ENCODE measurements around the gene PPM1N.

Gene PPM1N, protein sequence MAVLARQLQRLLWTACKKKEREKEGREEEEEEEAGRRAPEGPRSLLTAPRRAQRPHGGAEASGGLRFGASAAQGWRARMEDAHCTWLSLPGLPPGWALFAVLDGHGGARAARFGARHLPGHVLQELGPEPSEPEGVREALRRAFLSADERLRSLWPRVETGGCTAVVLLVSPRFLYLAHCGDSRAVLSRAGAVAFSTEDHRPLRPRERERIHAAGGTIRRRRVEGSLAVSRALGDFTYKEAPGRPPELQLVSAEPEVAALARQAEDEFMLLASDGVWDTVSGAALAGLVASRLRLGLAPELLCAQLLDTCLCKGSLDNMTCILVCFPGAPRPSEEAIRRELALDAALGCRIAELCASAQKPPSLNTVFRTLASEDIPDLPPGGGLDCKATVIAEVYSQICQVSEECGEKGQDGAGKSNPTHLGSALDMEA

GRCh38 chr19:45498411-45499195 lies at the start of gene PPM1N:
Gene PPM1N (plus strand): TSS chr19:45498443. CDS start chr19:45498473, 30 bp downstream.
- DNase-seq, result peak; percentile 51

DNA sequence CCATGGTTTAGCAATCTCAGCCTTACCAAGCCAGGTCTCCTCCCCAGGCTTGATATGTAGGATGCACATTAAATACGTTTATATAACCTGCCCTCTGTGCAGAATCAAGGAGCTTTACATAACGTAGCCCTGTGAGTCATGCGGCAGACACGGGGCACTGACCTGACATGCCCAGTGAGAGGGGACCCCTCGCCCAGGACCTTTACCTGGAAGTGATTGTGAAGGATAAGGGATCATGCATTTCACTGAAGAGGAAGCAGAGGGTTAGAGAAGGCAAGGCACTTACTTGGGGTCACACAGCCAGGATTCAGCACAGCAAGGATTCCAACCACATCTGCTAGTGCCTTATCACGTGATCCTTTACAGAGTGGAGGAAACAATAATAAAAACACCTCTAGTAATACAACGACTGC lies 49.4 kb upstream of the PPM1N start:
- no peak for DNase-seq

DNA sequence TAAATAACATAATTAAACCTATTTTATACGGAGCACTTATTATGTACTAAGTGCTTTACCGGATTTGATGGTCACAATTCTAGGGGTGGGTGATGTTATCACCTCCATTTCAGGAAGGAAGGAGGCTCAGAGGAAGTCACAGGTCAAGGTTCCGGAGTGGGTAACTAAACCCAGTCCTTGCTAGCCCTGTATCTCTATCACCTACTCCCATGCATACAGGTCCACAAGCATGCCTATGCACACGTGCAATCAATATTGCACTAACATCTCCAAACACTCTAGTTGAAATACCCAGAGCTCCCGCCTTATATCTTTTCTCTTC lies 48.3 kb upstream of the PPM1N start:
- DNase-seq, result peak; percentile 26

- DNase-seq, result no peak
Measured at GRCh38 chr19:45451131-45451849, 47.0 kb upstream of the PPM1N start.

DNA sequence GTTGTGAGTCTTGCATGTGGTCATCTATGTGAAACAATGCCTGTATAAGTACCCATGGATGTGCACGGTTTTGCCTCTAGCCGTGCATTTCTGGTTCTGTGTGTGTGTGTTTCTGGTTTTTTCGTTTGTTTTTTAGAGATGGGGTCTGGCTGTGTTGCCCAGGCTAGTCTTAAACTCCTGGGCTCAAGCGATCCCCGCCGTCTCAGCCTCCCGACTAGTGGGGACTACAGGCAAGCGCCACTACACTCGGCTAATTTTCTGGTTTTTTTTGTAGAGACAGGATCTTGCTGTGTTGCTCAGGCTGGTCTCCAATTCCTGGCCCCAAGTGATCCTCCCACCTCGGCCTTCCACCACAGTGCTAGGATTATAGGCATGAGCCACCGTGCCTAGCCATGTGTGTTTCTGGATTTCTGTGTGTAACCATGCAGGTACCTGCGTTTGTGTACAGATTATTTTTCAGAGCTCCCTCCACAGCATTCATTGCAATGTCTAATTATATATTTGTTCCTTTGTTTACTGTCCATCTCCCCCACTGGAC lies 46.3 kb upstream of the PPM1N start:
- no peak for DNase-seq

GRCh38 chr19:45455707-45456499 lies 42.3 kb upstream of the PPM1N start:
- peak; percentile 49 for DNase-seq

DNA sequence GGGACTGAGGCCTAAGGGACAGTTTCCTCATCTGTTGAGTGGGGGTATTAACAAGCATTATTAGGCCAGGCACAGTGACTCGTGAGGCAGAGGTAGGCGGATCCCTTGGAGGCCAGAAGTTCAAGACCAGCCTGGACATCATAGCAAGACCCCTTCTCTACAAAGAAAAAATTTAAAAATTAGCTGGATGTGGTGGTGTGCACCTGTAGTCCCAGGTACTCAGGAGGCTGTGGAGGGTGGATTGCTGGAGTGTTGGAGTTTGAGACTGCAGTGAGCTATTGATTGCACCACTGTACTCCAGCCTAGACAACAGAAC lies 41.8 kb upstream of the PPM1N start:
- DNase-seq, result no peak

DNA sequence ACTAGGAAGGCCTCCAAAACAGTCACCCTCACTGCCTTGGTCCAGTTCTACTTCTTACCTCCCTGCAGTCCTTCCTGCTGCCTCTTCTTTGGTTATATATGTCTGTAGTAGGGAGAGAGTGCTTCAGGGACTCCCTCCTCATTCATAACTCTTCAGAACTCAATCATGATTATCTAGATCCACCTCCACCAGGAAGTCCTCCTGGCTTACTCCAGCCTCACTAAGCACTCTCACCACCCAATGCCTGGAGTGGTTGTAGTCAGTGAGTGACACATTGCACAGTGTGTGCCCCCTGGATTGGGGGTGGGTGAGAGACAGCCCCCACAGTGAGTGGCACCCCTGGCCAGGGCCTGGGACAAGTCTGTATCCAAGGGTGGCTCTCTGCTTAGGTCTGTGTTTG lies 40.5 kb upstream of the PPM1N start:
- DNase-seq, result no peak

DNA sequence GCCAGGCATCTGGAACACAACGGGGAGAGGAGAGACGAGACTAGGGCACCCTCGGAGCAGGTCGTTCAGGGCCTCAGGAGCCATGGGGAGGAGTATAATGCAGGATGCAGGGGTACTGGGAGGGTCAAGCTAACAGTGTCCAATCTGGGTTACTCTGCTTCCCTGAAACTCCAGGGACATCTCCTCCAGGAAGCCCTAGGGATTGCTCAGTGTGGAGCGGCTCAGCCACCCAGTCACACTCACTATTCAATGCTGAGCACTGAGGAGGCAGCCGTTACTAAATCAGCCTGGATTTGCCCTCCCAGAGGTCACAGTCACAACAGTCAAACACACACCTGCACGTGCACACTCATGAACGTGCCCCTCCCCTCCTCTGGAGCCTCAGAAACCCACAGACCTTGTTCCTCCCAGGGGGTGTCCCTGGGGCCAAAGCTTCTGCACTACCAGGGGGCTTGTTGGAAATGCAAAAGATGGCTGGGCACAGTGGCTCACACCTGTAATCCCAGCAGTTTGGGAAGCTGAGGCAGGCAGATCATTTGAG lies 37.4 kb upstream of the PPM1N start:
- no peak for DNase-seq

- no peak for DNase-seq
Measured at GRCh38 chr19:45462174-45462573, 36.1 kb upstream of the PPM1N start.

GRCh38 chr19:45463241-45463640 lies 35.0 kb upstream of the PPM1N start:
- DNase-seq, result no peak

DNA sequence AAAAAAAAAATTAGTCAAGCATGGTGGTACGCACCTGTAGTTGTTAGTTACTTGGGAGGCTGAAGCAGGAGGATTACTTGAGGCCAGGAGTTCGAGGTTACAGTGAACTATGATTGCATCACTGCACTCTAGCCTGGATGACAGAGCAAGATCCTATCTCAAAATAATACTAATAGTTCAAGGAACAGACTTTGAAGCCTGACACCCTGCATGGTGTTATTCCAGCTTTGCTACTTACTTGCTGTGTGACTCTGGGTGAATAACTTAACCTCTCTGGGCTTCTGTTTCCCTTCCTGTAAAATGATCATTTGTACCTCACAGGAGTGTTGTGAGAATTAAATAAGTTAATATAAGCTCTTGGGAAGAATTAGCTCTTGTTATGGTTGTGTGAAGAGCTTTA lies 34.0 kb upstream of the PPM1N start:
- DNase-seq, result no peak

GRCh38 chr19:45464852-45465441 lies 33.3 kb upstream of the PPM1N start:
- no peak for DNase-seq

GRCh38 chr19:45467115-45467455 lies 31.2 kb upstream of the PPM1N start:
- no peak for DNase-seq

- peak; percentile 86 for DNase-seq
Measured at GRCh38 chr19:45467456-45468158, 30.6 kb upstream of the PPM1N start, which contains the start of gene FOSB. Gene FOSB (plus strand): TSS chr19:45467996. CDS start chr19:45468587, 591 bp downstream.

DNA sequence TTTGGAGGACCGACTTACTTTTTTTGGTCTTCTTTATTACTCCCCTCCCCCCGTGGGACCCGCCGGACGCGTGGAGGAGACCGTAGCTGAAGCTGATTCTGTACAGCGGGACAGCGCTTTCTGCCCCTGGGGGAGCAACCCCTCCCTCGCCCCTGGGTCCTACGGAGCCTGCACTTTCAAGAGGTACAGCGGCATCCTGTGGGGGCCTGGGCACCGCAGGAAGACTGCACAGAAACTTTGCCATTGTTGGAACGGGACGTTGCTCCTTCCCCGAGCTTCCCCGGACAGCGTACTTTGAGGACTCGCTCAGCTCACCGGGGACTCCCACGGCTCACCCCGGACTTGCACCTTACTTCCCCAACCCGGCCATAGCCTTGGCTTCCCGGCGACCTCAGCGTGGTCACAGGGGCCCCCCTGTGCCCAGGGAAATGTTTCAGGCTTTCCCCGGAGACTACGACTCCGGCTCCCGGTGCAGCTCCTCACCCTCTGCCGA lies 30.0 kb upstream of the PPM1N start:
- no peak for DNase-seq

GRCh38 chr19:45468803-45469131 lies 29.5 kb upstream of the PPM1N start:
- peak; percentile 54 for DNase-seq

DNA sequence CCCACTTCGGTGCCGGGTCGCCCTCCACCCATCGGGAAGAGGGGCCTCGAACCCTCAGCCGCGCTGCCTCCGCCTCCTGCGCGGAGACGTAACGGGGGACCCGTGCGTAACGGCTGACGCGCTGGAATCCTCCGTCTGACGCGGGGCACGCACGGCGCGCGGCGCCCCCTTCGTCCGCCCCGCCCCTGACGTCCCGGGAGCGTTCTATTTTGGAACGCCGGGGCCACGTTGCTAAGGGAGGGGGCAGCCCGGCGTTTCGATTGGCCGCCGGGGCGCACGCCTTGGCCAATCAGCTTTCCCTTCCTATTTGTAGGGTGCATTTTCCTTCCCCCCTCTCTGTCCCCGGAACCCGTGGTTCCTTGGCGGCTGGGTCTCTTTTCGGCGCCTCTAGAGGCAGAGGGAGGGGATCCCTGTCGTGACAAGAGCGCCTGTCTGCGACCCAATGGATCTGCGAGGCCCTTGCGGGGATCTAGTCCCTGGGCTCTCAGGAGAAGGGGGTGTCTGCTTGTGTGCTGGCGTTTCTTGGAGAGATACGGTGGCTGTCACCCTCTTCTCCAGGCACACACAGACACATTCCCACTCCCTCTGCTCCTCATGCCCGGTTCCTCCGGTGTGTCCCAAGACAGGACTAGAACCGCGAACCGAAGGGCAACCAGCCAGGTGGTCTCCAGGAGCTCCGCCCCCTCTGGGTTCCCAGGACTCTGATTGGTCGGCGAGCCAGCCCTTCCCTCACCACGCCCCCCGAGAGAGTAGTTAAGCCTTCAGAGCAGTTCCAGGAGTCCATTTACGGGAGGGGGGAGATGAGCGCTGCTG lies 28.9 kb upstream of the PPM1N start:
- DNase-seq, result peak; percentile 86

GRCh38 chr19:45469945-45470761 lies 28.1 kb upstream of the PPM1N start:
- DNase-seq, result no peak

GRCh38 chr19:45470762-45471081 lies 27.5 kb upstream of the PPM1N start:
- no peak for DNase-seq
